K562 (cell line): ENCODE results near the gene PHC3. TPM values are rescaled to one million over a fixed set of nuclear protein-coding genes. Genes with fewer than 3 reads are reported as not detected.

Source experiments
- ATAC-seq: fragments of 200-7000 bp; cut with Tn5 transposase; 3 replicates; pipeline ENCODE4 v1.9.1; 2020; ENCODE audit warnings: moderate library complexity
- BruUV-seq: library from RNA; stranded (reverse); fragments of 400-500 nt; replicated peaks from 2 replicates; lab custom pipeline; 2021; lab: Mats Ljungman, UMichigan
- CTCF ChIA-PET: fragments of 300-600 bp; formaldehyde crosslinking; extraction: SDS; loops from one replicate; lab custom pipeline; 2021; ENCODE audit warnings: low intra/inter-chr PET ratio; lab: Yijun Ruan, JAX
- POLR2A ChIA-PET: fragments of 300-600, 350-650 bp; sonication (Branson Sonifier 250); formaldehyde crosslinking; extraction: SDS; loops from one replicate; lab custom pipeline; 2021; ENCODE audit warnings: antibody characterized with exemption, inconsistent platforms; lab: Yijun Ruan, JAX
- DNase-seq, 4 experiments: peaks; one replicate each; pipeline versions ENCODE4 v3.0.0 to v3.0.0-alpha.2; 2011 to 2018; ENCODE audit warnings: low spot score in 3 of 4, mixed read lengths in 3 of 4; ENCODE audit errors: extremely low read depth in 1 of 4
- FAIRE-seq: peaks from 2 replicates; lab custom pipeline; 2011; peaks lifted over from hg19 to GRCh38; lab: Jason Lieb, UNC
- H2AFZ ChIP-seq: 2 replicates; pipeline ENCODE4 v1.6.0; 2011; ENCODE audit warnings: low read depth, low read length, control low read depth, inconsistent platforms
- H3K27ac ChIP-seq: fragments of 200-600 bp; 3 replicates; pipeline ENCODE4 v1.8.0; 2011; ENCODE audit warnings: low read depth, mild to moderate bottlenecking, control low read depth, inconsistent platforms, low read length, moderate library complexity, mixed read lengths; ENCODE audit errors: extremely low read depth
- H3K27me3 ChIP-seq, 2 experiments: fragments of 300-600 bp in 1 of 2; 2 replicates in 1 of 2; 3 replicates in 1 of 2; pipeline versions ENCODE4 v1.6.0 to v1.8.0; 2011; ENCODE audit warnings: inconsistent platforms in 2 of 2, low read length in 2 of 2, mild to moderate bottlenecking in 1 of 2, mixed read lengths in 1 of 2, moderate library complexity in 1 of 2; ENCODE audit not compliant: control insufficient read depth in 2 of 2, insufficient read depth in 2 of 2
- H3K36me3 ChIP-seq: fragments of 300-600 bp; 3 replicates; pipeline ENCODE4 v1.8.0; 2011; ENCODE audit warnings: mild to moderate bottlenecking, low read length, inconsistent platforms; ENCODE audit not compliant: control insufficient read depth, insufficient read depth
- H3K4me1 ChIP-seq, 2 experiments: fragments of 200-600 bp in 1 of 2; replicated peaks in 1 of 2; 2 replicates in 1 of 2; 3 replicates in 1 of 2; pipeline versions ENCODE4 v1.5.1 to v1.8.0; 2011; ENCODE audit warnings: inconsistent platforms in 2 of 2, low read length in 2 of 2, mild to moderate bottlenecking in 1 of 2, mixed read lengths in 1 of 2, moderate library complexity in 1 of 2; ENCODE audit not compliant: control insufficient read depth in 2 of 2, insufficient read depth in 2 of 2
- H3K4me2 ChIP-seq: 2 replicates; pipeline ENCODE4 v1.6.1; 2011; ENCODE audit warnings: low read length, control low read depth, inconsistent platforms, mixed read lengths; ENCODE audit not compliant: insufficient read depth
- H3K4me3 ChIP-seq: fragments of 200-600 bp; sonication (generic), shearing (Covaris generic); 2 replicates; pipeline ENCODE4 v1.5.1; 2016; ENCODE audit warnings: control low read depth, inconsistent platforms
- H3K79me2 ChIP-seq: fragments of 200-600 bp; 3 replicates; pipeline ENCODE4 v1.8.0; 2011; ENCODE audit warnings: low read length, inconsistent platforms; ENCODE audit not compliant: control insufficient read depth, insufficient read depth
- H3K9ac ChIP-seq, 2 experiments: 2 replicates each; pipeline versions ENCODE4 v1.6.0 to v1.6.1; 2011; ENCODE audit warnings: low read depth in 2 of 2, low read length in 2 of 2, control low read depth in 1 of 2, inconsistent platforms in 1 of 2, mild to moderate bottlenecking in 1 of 2, mixed read lengths in 1 of 2; ENCODE audit not compliant: insufficient read depth in 1 of 2
- H3K9me1 ChIP-seq: one replicate; pipeline ENCODE4 v1.6.0; 2011; ENCODE audit warnings: inconsistent platforms, mild to moderate bottlenecking, low read length, moderate library complexity; ENCODE audit not compliant: control insufficient read depth, insufficient read depth
- H3K9me3 ChIP-seq: replicated peaks from 2 replicates; pipeline ENCODE4 v1.5.1; 2011; ENCODE audit warnings: low read depth, low read length, inconsistent platforms; ENCODE audit not compliant: control insufficient read depth, insufficient read depth
- H4K20me1 ChIP-seq: replicated peaks from 2 replicates; pipeline ENCODE4 v1.6.1; 2011; ENCODE audit warnings: low read length, inconsistent platforms, mixed read lengths; ENCODE audit not compliant: control insufficient read depth, insufficient read depth
- BACH1 ChIP-seq: fragments of 200-800 bp; sonication (Bioruptor generic); IDR thresholded peaks from 2 replicates; pipeline ENCODE4 v1.6.1; 2016; ENCODE audit warnings: missing genetic modification characterization, missing compliant biosample characterization
- ELF2 ChIP-seq: fragments of 250-450 bp; sonication (Bioruptor Pico); IDR thresholded peaks from 2 replicates; pipeline ENCODE4 v1.5.0; 2021; ENCODE audit warnings: mild to moderate bottlenecking
- NUFIP1 ChIP-seq: fragments of 450-650 bp; IDR thresholded peaks from 2 replicates; pipeline ENCODE4 v1.6.1; 2018; ENCODE audit not compliant: partially characterized antibody
- OTX1 ChIP-seq: fragments of 450-650 bp; formaldehyde crosslinking; IDR thresholded peaks from 2 replicates; pipeline ENCODE4 v1.4.0; 2022; ENCODE audit warnings: mild to moderate bottlenecking
- SMAD1 ChIP-seq: fragments of 150-350 bp; IDR thresholded peaks from 2 replicates; pipeline ENCODE4 v1.6.1; 2014; ENCODE audit warnings: low read length, low read depth; ENCODE audit not compliant: partially characterized antibody
- SMARCA5 ChIP-seq: fragments of 450-650 bp; IDR thresholded peaks from 2 replicates; pipeline ENCODE4 v1.6.1; 2016
- SRF ChIP-seq, 2 experiments: fragments of 250-450, 450-650 bp in 1 of 2; sonication (Bioruptor Pico) in 1 of 2; sonication (generic) in 1 of 2; formaldehyde crosslinking; IDR thresholded peaks; 2 replicates each; pipeline versions ENCODE4 v1.5.0 to v1.5.1; 2020 to 2022; ENCODE audit warnings: mild to moderate bottlenecking in 1 of 2, missing genetic modification reagents in 1 of 2
- THRAP3 ChIP-seq: fragments of 450-650 bp; IDR thresholded peaks from 2 replicates; pipeline ENCODE4 v1.6.1; 2016; ENCODE audit warnings: mild to moderate bottlenecking, inconsistent platforms, borderline replicate concordance
- ZNF212 ChIP-seq: fragments of 450-650 bp; formaldehyde crosslinking; IDR thresholded peaks from 2 replicates; pipeline ENCODE4 v1.4.0; 2020; ENCODE audit warnings: mild to moderate bottlenecking
- ZNF23 ChIP-seq: fragments of 250-450 bp; sonication (Bioruptor Pico); IDR thresholded peaks from 2 replicates; pipeline ENCODE4 v1.4.0; 2020; ENCODE audit warnings: mild to moderate bottlenecking
- ZNF589 ChIP-seq: fragments of 200-800 bp; sonication (Bioruptor generic); IDR thresholded peaks from 2 replicates; pipeline ENCODE4 v1.6.1; 2016; ENCODE audit warnings: low read depth, missing genetic modification characterization, missing compliant biosample characterization
- ZSCAN32 ChIP-seq: fragments of 450-650 bp; formaldehyde crosslinking; IDR thresholded peaks from 2 replicates; pipeline ENCODE4 v1.4.0; 2020; ENCODE audit warnings: mild to moderate bottlenecking, moderate library complexity
- WGBS: fragments of 100-300 bp; shearing (Covaris generic); methylation state at CpG from one replicate; pipeline ENCODE4 v1.1.6; 2016; ENCODE audit warnings: low coverage, mixed read lengths; ENCODE audit not compliant: insufficient coverage; ENCODE audit errors: missing lambda C conversion rate; 5-methylcytosine and 5-hydroxymethylcytosine counted together
- in situ Hi-C: fragments of 300-500 bp; cut with MboI; formaldehyde crosslinking; loops from 4 replicates; pipeline ENCODE4 v1.15.0; 2018; ENCODE audit warnings: inconsistent platforms, mixed read lengths
- intact Hi-C: fragments of 100-400 bp; cut with micrococcal nuclease; formaldehyde crosslinking; loops from 2 replicates; pipeline ENCODE4 v1.14.2; 2022
- polyA plus RNA-seq, 8 experiments: library from polyadenylated mRNA; depleted of rRNA in 4 of 8; stranded (reverse) in 5 of 8; unstranded in 3 of 8; fragments of >200 nt; fragmentation: Nextera tagmentation in 2 of 8; fragmentation: Illumina TruSeq in 1 of 8; extraction: Ambion mirVana in 2 of 8; extraction: Trizol in 1 of 8; gene quantifications; 2 replicates each; pipeline versions ENCODE4 v1.2.1 to v1.2.3, GENCODE V29; 2011 to 2014; ENCODE audit warnings: inconsistent platforms in 1 of 8, missing spikeins in 1 of 8
- total RNA-seq, 7 experiments: library from RNA; depleted of rRNA in 6 of 7; stranded (reverse); fragments of >200 nt in 6 of 7; fragmentation: Illumina TruSeq in 2 of 7; extraction: Trizol in 2 of 7; gene quantifications; 2 replicates each; pipeline versions ENCODE4 v1.2.1 to v1.2.3, GENCODE V29; 2011 to 2021; ENCODE audit warnings: low replicate concordance in 1 of 7
- TF ChIP-seq, protein P1 (sequence below): fragments of 150-350 bp; conservative IDR thresholded peaks from 2 replicates; pipeline ENCODE4 v1.6.1; 2014; ENCODE audit warnings: low read length
- TF ChIP-seq, protein P2 (sequence below): fragments of 450-650 bp; IDR thresholded peaks from 2 replicates; pipeline ENCODE4 v1.6.1; 2017; ENCODE audit warnings: antibody characterized with exemption, mild to moderate bottlenecking
- TF ChIP-seq, protein P3 (sequence below), 2 experiments: fragments of 450-650 bp in 1 of 2; sonication (generic) in 1 of 2; formaldehyde crosslinking in 1 of 2; IDR thresholded peaks in 1 of 2; conservative IDR thresholded peaks in 1 of 2; 2 replicates each; pipeline versions ENCODE4 v1.6.1 to v1.8.1; 2016 to 2023; ENCODE audit warnings: mild to moderate bottlenecking in 2 of 2, moderate library complexity in 2 of 2, inconsistent platforms in 1 of 2, missing genetic modification reagents in 1 of 2

PHC3 gene
- total and polyA plus RNA-seq, 9 of the 15 experiments (the other 6 are each of a cell fraction or from before 2014, with no cell fraction given): 3.1 to 21.6 (median 10.5) TPM

GRCh38 chr3:170062068-170062467 is 119.5 kb downstream of the PHC3 start (continued):
- TF ChIP-seq, protein P1, sequence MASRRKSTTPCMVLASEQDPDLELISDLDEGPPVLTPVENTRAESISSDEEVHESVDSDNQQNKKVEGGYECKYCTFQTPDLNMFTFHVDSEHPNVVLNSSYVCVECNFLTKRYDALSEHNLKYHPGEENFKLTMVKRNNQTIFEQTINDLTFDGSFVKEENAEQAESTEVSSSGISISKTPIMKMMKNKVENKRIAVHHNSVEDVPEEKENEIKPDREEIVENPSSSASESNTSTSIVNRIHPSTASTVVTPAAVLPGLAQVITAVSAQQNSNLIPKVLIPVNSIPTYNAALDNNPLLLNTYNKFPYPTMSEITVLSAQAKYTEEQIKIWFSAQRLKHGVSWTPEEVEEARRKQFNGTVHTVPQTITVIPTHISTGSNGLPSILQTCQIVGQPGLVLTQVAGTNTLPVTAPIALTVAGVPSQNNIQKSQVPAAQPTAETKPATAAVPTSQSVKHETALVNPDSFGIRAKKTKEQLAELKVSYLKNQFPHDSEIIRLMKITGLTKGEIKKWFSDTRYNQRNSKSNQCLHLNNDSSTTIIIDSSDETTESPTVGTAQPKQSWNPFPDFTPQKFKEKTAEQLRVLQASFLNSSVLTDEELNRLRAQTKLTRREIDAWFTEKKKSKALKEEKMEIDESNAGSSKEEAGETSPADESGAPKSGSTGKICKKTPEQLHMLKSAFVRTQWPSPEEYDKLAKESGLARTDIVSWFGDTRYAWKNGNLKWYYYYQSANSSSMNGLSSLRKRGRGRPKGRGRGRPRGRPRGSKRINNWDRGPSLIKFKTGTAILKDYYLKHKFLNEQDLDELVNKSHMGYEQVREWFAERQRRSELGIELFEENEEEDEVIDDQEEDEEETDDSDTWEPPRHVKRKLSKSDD: no peak
- TF ChIP-seq SMAD1 (no peak), SMARCA5 (no peak), NUFIP1 (no peak)

DNA sequence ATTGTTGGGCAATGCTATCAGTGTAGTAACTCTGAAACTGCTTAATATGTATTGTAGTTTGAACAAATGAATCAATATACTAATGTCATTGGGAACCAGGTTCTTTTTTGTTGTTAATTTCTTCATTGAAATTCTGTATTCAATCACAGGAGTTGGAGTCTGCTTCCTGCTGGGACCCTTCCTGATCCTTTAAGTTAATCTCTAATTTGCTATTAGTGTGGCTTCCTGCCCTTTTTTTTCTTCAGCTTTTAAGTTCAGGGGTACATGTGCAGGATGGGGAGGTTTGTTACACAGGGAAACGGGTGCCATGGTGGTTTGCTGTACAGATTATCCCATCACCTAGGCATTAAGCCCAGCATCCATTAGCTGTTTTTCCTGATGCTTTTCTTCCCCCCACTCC is 122.1 kb downstream of the PHC3 start:
- BruUV-seq: no TSS peak
- no peaks in the 10 kb centered on the region; a peak in 1 of 5 replicates for H3K4me1 ChIP-seq
- DNase-seq (no peak), FAIRE-seq (no peak), ATAC-seq (no peak)
- H3K79me2 ChIP-seq: no peaks in the 10 kb centered on the region
- no peaks in the 10 kb centered on the region for H3K36me3 ChIP-seq
- no peak overlapping the region for H3K9ac ChIP-seq
- H2AFZ ChIP-seq: no peak overlapping the region
- no peak overlapping the region for H3K4me2 ChIP-seq
- H3K4me3 ChIP-seq: no peak overlapping the region
- H3K27ac ChIP-seq: no peak overlapping the region
- 25% methylated on average over 1 of the region's 1 CpG for WGBS
- intact Hi-C loops (no loop called here), in situ Hi-C loops (no loop called here)
- H3K9me3 ChIP-seq: no peaks in the 10 kb centered on the region
- ChIA-PET CTCF (no interaction called here), POLR2A (no interaction called here)
- no peaks in the 10 kb centered on the region for H3K27me3 ChIP-seq
- H4K20me1 ChIP-seq: no peaks in the 10 kb centered on the region
- no peaks in the 10 kb centered on the region for H3K9me1 ChIP-seq
- TF ChIP-seq ZNF589 (CRISPR knock-in tag) (no peak), ELF2 (CRISPR knock-in tag) (no peak), BACH1 (tag) (no peak), ZNF23 (no peak), SRF (CRISPR knock-in tag; IDR thresholded peaks at IDR 0.05) (no peak), ZNF212 (no peak), OTX1 (CRISPR knock-in tag) (no peak), ZSCAN32 (CRISPR knock-in tag) (no peak), THRAP3 (no peak)
- TF ChIP-seq, protein P2, sequence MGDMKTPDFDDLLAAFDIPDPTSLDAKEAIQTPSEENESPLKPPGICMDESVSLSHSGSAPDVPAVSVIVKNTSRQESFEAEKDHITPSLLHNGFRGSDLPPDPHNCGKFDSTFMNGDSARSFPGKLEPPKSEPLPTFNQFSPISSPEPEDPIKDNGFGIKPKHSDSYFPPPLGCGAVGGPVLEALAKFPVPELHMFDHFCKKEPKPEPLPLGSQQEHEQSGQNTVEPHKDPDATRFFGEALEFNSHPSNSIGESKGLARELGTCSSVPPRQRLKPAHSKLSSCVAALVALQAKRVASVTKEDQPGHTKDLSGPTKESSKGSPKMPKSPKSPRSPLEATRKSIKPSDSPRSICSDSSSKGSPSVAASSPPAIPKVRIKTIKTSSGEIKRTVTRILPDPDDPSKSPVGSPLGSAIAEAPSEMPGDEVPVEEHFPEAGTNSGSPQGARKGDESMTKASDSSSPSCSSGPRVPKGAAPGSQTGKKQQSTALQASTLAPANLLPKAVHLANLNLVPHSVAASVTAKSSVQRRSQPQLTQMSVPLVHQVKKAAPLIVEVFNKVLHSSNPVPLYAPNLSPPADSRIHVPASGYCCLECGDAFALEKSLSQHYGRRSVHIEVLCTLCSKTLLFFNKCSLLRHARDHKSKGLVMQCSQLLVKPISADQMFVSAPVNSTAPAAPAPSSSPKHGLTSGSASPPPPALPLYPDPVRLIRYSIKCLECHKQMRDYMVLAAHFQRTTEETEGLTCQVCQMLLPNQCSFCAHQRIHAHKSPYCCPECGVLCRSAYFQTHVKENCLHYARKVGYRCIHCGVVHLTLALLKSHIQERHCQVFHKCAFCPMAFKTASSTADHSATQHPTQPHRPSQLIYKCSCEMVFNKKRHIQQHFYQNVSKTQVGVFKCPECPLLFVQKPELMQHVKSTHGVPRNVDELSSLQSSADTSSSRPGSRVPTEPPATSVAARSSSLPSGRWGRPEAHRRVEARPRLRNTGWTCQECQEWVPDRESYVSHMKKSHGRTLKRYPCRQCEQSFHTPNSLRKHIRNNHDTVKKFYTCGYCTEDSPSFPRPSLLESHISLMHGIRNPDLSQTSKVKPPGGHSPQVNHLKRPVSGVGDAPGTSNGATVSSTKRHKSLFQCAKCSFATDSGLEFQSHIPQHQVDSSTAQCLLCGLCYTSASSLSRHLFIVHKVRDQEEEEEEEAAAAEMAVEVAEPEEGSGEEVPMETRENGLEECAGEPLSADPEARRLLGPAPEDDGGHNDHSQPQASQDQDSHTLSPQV: no peak
- TF ChIP-seq, protein P3, sequence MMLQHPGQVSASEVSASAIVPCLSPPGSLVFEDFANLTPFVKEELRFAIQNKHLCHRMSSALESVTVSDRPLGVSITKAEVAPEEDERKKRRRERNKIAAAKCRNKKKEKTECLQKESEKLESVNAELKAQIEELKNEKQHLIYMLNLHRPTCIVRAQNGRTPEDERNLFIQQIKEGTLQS (IDR thresholded peaks at IDR 0.05): no peak
- TF ChIP-seq, protein P3 (CRISPR knock-in tag; conservative IDR thresholded peaks at IDR 0.05): no peak
